HepG2 (cell line): Measurements from ENCODE around the gene CHST4. TPM values are rescaled to one million over a fixed set of nuclear protein-coding genes. Genes with fewer than 3 reads are reported as not detected.

Experiments
- CEBPG ChIP-seq: IDR thresholded peaks from 2 replicates; pipeline ENCODE4 v1.6.1; 2016
- CHD4 ChIP-seq: fragments of 200-600 bp; sonication (generic); IDR thresholded peaks from 2 replicates; pipeline ENCODE4 v1.7.0; 2017; ENCODE audit warnings: mild to moderate bottlenecking, low read length, borderline replicate concordance
- PBX2 ChIP-seq: IDR thresholded peaks from 2 replicates; pipeline ENCODE4 v1.6.1; 2016; ENCODE audit warnings: control low read depth
- RFXAP ChIP-seq: sonication (generic); formaldehyde crosslinking; IDR thresholded peaks from 2 replicates; pipeline ENCODE4 v1.4.0; 2020; ENCODE audit warnings: missing genetic modification reagents, borderline replicate concordance
- SOX13 ChIP-seq, 3 experiments: fragments of 450-650 bp in 1 of 3; sonication (generic) in 1 of 3; formaldehyde crosslinking in 1 of 3; IDR thresholded peaks in 2 of 3; conservative IDR thresholded peaks in 1 of 3; 2 replicates each; pipeline versions ENCODE4 v1.5.0 to v1.6.1; 2016 to 2020; ENCODE audit warnings: antibody characterized with exemption in 1 of 3, mild to moderate bottlenecking in 1 of 3, missing compliant biosample characterization in 1 of 3, missing genetic modification reagents in 1 of 3, moderate library complexity in 1 of 3
- ZFP1 ChIP-seq: IDR thresholded peaks from 2 replicates; pipeline ENCODE4 v1.6.1; 2016
- polyA plus RNA-seq, 8 experiments: library from polyadenylated mRNA; depleted of rRNA in 3 of 8; stranded (reverse) in 7 of 8; unstranded in 1 of 8; fragments of >200 nt; fragmentation: Illumina TruSeq in 4 of 8; extraction: Trizol in 4 of 8; gene quantifications; 2 replicates each; pipeline versions ENCODE4 v1.2.1 to v1.2.3, GENCODE V29; 2011 to 2016; ENCODE audit warnings: low read depth in 4 of 8, missing spikeins in 1 of 8, mixed read lengths in 1 of 8; ENCODE audit not compliant: insufficient read depth in 1 of 8
- small RNA-seq, 3 experiments: library from RNA; depleted of rRNA; stranded (forward); fragments of <200 nt; gene quantifications; one replicate each; pipeline ENCODE3, GENCODE V24; 2012; ENCODE audit warnings: low read depth in 2 of 3, low replicate concordance in 1 of 3; ENCODE audit not compliant: insufficient read length in 3 of 3, insufficient read depth in 2 of 3
- total RNA-seq, 5 experiments: library from RNA; depleted of rRNA; stranded (reverse); fragments of >200 nt; fragmentation: Illumina TruSeq; extraction: Trizol; gene quantifications; 2 replicates each; pipeline ENCODE4 v1.2.3, GENCODE V29; 2016; ENCODE audit warnings: low read depth in 1 of 5

Gene CHST4
- total and polyA plus RNA-seq, 2 of the 13 experiments (the other 11 are each of a cell fraction or from before 2014, with no cell fraction given) = not detected

GRCh38 chr16:71585318-71585703, 59.1 kb downstream of the CHST4 start (continued):
- TF ChIP-seq SOX13 (IDR thresholded peaks at IDR 0.05) (no peak), SOX13 (CRISPR knock-in tag; conservative IDR thresholded peaks at IDR 0.05 in 1 of 2, IDR thresholded peaks at IDR 0.05 in 1 of 2) (peak in 1 of 2 experiments; percentile 73; a peak in 2 of 4 replicates), PBX2 (no peak), CHD4 (no peak), CEBPG (CRISPR knock-in tag) (peak; percentile 81), ZFP1 (no peak), RFXAP (CRISPR knock-in tag) (no peak)

Small RNAs within 50 kb of the gene (small RNA-seq; reads per million reads assigned to genes)
- 0 reads per million in 3 experiments for gene RNU6-1061P

Other genes starting within 250 kb of the CHST4 start
- gene CMTR2, start 237.0 kb upstream of the CHST4 start, total RNA-seq (2016; rRNA removed; fragmentation: Illumina TruSeq; extraction: Trizol) = 19.9 and 25.1 TPM in 2 replicates
- gene CMTR2, start 237.0 kb upstream of the CHST4 start, polyA plus RNA-seq (2011; rRNA removed) = 12.4 and 15.0 TPM in 2 replicates
- 0.22 and 0.40 TPM in 2 replicates for gene CALB2, start 167.7 kb upstream of the CHST4 start, total RNA-seq (2016; rRNA removed; fragmentation: Illumina TruSeq; extraction: Trizol)
- 0.20 and 0.37 TPM in 2 replicates for gene CALB2, start 167.7 kb upstream of the CHST4 start, polyA plus RNA-seq (2011; rRNA removed)
- gene TLE7, start 84.4 kb upstream of the CHST4 start, total RNA-seq (2016; rRNA removed; fragmentation: Illumina TruSeq; extraction: Trizol) = not detected in 2 replicates
- gene TLE7, start 84.4 kb upstream of the CHST4 start, polyA plus RNA-seq (2011; rRNA removed) = not detected in 2 replicates
- gene ZNF23, start 64.2 kb upstream of the CHST4 start, total RNA-seq (2016; rRNA removed; fragmentation: Illumina TruSeq; extraction: Trizol) = 12.2 and 14.0 TPM in 2 replicates
- 8.6 and 9.0 TPM in 2 replicates for gene ZNF23, start 64.2 kb upstream of the CHST4 start, polyA plus RNA-seq (2011; rRNA removed)
- gene ZNF19, start 37.1 kb upstream of the CHST4 start, total RNA-seq (2016; rRNA removed; fragmentation: Illumina TruSeq; extraction: Trizol) = 4.6 and 5.8 TPM in 2 replicates
- gene ZNF19, start 37.1 kb upstream of the CHST4 start, polyA plus RNA-seq (2011; rRNA removed) = 3.2 and 3.7 TPM in 2 replicates
- 1.6 and 2.2 TPM in 2 replicates for gene TAT, start 50.7 kb downstream of the CHST4 start, total RNA-seq (2016; rRNA removed; fragmentation: Illumina TruSeq; extraction: Trizol)
- gene TAT, start 50.7 kb downstream of the CHST4 start, polyA plus RNA-seq (2011; rRNA removed) = 5.8 and 6.5 TPM in 2 replicates
- gene MARVELD3, start 99.8 kb downstream of the CHST4 start, total RNA-seq (2016; rRNA removed; fragmentation: Illumina TruSeq; extraction: Trizol) = 3.6 and 5.6 TPM in 2 replicates
- 4.8 and 5.0 TPM in 2 replicates for gene MARVELD3, start 99.8 kb downstream of the CHST4 start, polyA plus RNA-seq (2011; rRNA removed)
- 8.9 and 9.6 TPM in 2 replicates for gene PHLPP2, start 198.3 kb downstream of the CHST4 start, total RNA-seq (2016; rRNA removed; fragmentation: Illumina TruSeq; extraction: Trizol)
- 8.9 and 13.8 TPM in 2 replicates for gene PHLPP2, start 198.3 kb downstream of the CHST4 start, polyA plus RNA-seq (2011; rRNA removed)